GM12874 (cell line): ENCODE results near the gene APPL1.

ENCODE experiments used
- TF ChIP-seq, protein P1 (sequence below): IDR thresholded peaks from 2 replicates; pipeline ENCODE4 v1.5.1; 2011; ENCODE audit warnings: low read depth, mild to moderate bottlenecking, control low read depth, low read length, moderate library complexity; ENCODE audit not compliant: insufficient read depth

Gene APPL1

DNA sequence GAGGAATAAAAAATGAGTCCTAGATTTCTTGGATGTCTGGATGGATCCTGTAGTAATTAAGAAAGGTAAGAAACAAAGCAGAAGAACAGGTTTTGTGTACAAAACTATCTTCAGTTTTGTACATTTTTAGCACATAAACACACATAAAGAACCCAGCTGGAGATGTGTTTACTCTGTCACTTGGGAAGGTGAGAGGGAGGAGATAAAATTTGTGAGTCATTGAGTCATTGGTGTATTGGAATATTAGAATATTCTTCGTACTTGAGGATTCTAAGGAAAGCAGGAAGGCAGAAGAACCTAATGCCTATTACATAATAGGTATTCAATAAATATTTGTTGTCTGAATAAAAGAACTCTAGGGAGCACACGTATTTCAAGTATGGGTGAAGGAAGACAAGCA is 17.4 kb downstream of the APPL1 start:
- TF ChIP-seq, protein P1, sequence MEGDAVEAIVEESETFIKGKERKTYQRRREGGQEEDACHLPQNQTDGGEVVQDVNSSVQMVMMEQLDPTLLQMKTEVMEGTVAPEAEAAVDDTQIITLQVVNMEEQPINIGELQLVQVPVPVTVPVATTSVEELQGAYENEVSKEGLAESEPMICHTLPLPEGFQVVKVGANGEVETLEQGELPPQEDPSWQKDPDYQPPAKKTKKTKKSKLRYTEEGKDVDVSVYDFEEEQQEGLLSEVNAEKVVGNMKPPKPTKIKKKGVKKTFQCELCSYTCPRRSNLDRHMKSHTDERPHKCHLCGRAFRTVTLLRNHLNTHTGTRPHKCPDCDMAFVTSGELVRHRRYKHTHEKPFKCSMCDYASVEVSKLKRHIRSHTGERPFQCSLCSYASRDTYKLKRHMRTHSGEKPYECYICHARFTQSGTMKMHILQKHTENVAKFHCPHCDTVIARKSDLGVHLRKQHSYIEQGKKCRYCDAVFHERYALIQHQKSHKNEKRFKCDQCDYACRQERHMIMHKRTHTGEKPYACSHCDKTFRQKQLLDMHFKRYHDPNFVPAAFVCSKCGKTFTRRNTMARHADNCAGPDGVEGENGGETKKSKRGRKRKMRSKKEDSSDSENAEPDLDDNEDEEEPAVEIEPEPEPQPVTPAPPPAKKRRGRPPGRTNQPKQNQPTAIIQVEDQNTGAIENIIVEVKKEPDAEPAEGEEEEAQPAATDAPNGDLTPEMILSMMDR, result no peak

DNA sequence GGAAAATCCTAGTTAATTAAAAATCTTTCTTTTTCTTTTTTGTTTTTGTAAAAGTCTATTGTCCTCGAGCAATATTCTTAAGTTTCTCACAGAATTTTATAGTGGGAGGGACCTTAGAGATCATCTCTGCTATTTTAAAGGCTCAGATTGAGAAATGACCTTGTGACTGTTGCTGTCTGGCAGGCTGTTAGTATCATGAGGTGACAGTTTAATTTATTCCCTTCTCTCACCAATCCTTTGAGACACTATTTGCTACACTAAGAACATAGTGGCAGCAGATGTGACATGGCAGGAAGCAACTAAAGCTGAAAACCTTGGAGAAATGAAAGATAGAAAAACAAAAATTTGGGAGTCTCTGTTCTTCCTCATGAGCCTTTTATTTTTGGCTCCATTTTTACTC is 24.9 kb downstream of the APPL1 start:
- TF ChIP-seq, protein P1, result no peak

DNA sequence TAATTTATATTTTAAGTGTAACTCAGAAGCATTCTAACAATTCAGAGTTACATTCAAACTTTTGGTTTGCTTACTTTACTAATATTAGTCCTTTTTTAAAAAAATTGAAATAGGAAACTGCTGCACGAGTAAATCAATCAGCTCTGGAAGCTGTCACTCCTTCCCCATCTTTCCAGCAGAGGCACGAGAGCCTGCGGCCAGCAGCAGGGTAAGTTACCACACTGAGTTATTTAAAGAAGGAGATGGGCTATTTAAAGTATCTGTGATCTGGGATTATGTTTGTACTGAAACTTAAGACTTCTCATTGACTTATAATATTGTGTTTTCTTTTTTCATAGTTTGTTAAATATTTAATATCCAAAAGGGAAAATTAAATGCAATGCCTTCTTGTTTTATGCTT is 29.3 kb downstream of the APPL1 start:
- TF ChIP-seq, protein P1, result no peak

DNA sequence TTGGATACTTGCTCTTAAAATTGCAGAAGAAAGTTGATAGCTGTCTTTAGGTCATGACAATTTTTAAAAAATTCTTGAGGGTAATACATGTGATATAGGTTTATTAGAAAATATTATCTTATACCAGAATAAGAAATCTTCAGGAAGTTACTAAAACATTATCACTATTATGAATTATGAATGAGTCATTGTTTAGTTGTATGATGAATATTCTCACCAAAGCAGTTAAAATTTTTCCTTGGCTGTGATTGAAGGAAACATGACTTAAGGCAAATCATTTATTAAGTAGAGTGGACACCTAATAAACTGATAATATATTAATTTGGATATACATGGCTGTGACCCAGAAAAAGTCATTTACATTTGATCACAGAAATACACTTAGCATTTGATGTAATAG is 30.1 kb downstream of the APPL1 start:
- TF ChIP-seq, protein P1, result no peak

DNA sequence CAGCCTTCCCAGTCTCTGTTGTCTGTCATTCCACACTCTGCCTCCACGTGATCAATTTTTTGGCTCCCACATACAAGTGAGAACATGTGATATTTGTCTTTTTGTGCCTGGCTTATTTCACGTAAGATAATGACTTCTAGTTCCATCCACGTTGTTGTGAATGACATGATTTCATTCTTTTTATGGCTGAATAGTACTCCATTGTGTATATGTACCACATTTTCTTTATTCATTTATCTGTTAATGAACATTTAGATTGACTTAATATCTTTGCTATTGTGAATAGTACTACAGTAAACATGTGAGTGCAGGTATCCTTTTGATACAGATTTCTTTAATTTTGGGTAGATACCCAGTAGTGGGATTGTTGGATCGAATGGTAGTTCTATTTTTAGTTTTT is 33.6 kb downstream of the APPL1 start:
- TF ChIP-seq, protein P1, result no peak

DNA sequence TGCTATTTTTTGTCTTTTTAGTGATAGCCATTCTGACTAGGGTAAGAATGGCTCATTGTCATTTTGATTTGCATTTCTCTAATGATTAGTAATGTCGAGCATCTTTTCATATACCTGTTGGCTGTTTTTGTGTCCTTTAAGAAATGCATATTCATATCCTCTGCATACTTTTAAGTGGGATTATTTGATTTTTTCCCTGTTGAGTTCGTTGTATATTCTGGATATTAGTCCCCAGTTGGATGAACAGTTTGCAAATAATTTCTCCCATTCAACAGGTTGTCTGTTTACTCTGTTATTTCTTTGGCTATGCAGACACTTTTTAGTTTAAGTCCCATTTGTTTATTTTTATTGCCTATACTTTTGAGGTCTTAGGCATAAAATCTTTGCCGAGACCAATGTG is 34.4 kb downstream of the APPL1 start:
- TF ChIP-seq, protein P1, result no peak

DNA sequence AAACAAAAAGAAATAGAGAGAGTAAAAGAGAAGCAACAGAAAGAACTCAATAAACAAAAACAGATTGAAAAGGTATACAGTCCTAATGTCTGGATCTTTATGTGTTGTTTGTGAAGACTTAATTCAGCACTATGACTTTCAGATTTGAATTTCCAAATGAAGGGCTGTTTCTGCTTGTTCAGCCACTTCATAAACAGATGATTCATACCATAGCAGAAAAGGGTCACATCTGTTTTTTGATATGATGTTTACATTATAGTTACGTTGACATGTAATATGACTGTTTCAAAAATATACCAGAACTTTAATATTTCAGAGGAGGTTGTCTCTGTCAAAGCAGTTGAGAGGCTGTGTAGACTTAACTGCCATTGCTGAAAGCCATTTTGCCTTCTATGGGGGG is 40.9 kb downstream of the APPL1 start:
- TF ChIP-seq, protein P1, result no peak

DNA sequence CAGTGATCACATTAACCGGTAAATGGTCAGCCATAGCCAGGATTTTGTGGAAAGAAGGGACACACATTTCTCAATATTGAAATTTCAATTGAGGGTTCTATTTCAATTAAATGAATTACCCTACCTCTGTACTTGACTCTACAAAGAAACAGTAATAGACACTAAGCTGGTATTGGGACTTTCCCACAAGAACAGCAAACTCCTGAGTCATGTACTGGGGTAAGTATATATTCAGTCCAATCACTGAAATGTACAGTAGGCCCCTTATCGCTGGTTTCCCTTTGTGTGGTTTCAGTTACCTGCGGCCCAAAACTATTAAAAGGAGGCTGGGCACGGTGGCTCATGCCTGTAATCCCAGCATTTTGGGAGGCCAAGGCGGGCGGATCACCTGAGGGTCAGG is 47.3 kb downstream of the APPL1 start:
- TF ChIP-seq, protein P1, result no peak
